ENCODE data around the gene FBXW9. TPM values are rescaled to one million over a fixed set of nuclear protein-coding genes. Genes with fewer than 3 reads are reported as not detected.
"Not testable (repeated sequence)": the region's sequence is repeated elsewhere in the genome, so short reads cannot be mapped to it uniquely, and the experiment has no call there.

FBXW9 gene
- 8.8 and 9.4 TPM in 2 replicates for total RNA-seq

- H3K27me3 Mint-ChIP-seq (ENCODE audit: low read depth) = no peaks in the 10 kb centered on the region
- peaks cover 3% of the 10 kb centered on the region for H3K4me1 Mint-ChIP-seq (ENCODE audit: low read depth)
- H3K4me3 Mint-ChIP-seq (ENCODE audit: low read depth) = peak within 1 kb of the TSS; percentile 89
- H3K27ac Mint-ChIP-seq = peak within 1 kb of the TSS; percentile 95
- intact Hi-C loops (cut with micrococcal nuclease) = loop anchor here (2.0 kb wide), 1 partner anchor 16 kb away; the partner anchor contains the start of gene DHPS
- peaks cover 22% of the 10 kb centered on the region for H3K36me3 Mint-ChIP-seq (ENCODE audit: low read depth)
- no peaks in the 10 kb centered on the region for H3K9me3 Mint-ChIP-seq
- peak; percentile 94 for DNase-seq (ENCODE audit: low spot score)
Observed at GRCh38 chr19:12696366-12697335, at the start of gene FBXW9. TSS of gene FBXW9 (minus strand) at chr19:12696631. CDS start at chr19:12696581, 50 bp downstream.

GRCh38 chr19:12745166-12745897 lies 48.9 kb upstream of the FBXW9 start:
- Mint-ChIP-seq H3K27ac (no peak overlapping the region), H3K4me1 (ENCODE audit: low read depth) (peaks cover 3% of the 10 kb centered on the region), H3K36me3 (ENCODE audit: low read depth) (peaks cover 49% of the 10 kb centered on the region), H3K27me3 (ENCODE audit: low read depth) (peaks cover 4% of the 10 kb centered on the region), H3K9me3 (peaks cover 11% of the 10 kb centered on the region), H3K4me3 (ENCODE audit: low read depth) (no peak overlapping the region)
- intact Hi-C loops (cut with micrococcal nuclease) = no loop called here
- no peak for DNase-seq (ENCODE audit: low spot score)

- Mint-ChIP-seq H3K4me3 (ENCODE audit: low read depth) (peak overlapping the region; percentile 98), H3K27me3 (ENCODE audit: low read depth) (no peaks in the 10 kb centered on the region), H3K9me3 (no peaks in the 10 kb centered on the region), H3K27ac (peak overlapping the region; percentile 78), H3K4me1 (ENCODE audit: low read depth) (peaks cover 25% of the 10 kb centered on the region), H3K36me3 (ENCODE audit: low read depth) (peaks cover 30% of the 10 kb centered on the region)
- DNase-seq (ENCODE audit: low spot score) = no peak
- intact Hi-C loops (cut with micrococcal nuclease) = loop anchor here (1.0 kb wide), 1 partner anchor 200 kb away; the partner anchor contains the start of gene CALR
Observed at GRCh38 chr19:12737835-12738351, 41.5 kb upstream of the FBXW9 start.

- Mint-ChIP-seq H3K36me3 (ENCODE audit: low read depth) (peaks cover 29% of the 10 kb centered on the region), H3K4me1 (ENCODE audit: low read depth) (peaks cover 27% of the 10 kb centered on the region)
Observed at GRCh38 chr19:12736995-12737834, 40.8 kb upstream of the FBXW9 start, which contains the start of gene GET3. TSS of gene GET3 (plus strand) at chr19:12737497. CDS start at chr19:12737506, 9 bp downstream.

GRCh38 chr19:12733369-12734214 lies 37.2 kb upstream of the FBXW9 start:
- H3K27ac Mint-ChIP-seq = peak overlapping the region; percentile 94
- peaks cover 29% of the 10 kb centered on the region for H3K4me1 Mint-ChIP-seq (ENCODE audit: low read depth)
- H3K9me3 Mint-ChIP-seq = no peaks in the 10 kb centered on the region
- H3K4me3 Mint-ChIP-seq (ENCODE audit: low read depth) = peak overlapping the region; percentile 92
- intact Hi-C loops (cut with micrococcal nuclease) = loop anchor here (1.0 to 5.0 kb wide), 3 partner anchors 10 to 59 kb away; partner anchors contain the start of genes DHPS, JUNB and TNPO2
- H3K36me3 Mint-ChIP-seq (ENCODE audit: low read depth) = peaks cover 47% of the 10 kb centered on the region
- H3K27me3 Mint-ChIP-seq (ENCODE audit: low read depth) = no peaks in the 10 kb centered on the region
- peak; percentile 48 for DNase-seq (ENCODE audit: low spot score)

More at GRCh38 chr19:12736995-12737834, 40.8 kb upstream of the FBXW9 start, which contains the start of gene GET3:
- intact Hi-C loops (cut with micrococcal nuclease) = loop anchor here (1.0 kb wide), 1 partner anchor 201 kb away; the partner anchor contains the start of gene CALR
- no peaks in the 10 kb centered on the region for H3K27me3 Mint-ChIP-seq (ENCODE audit: low read depth)
- peak within 1 kb of the TSS; percentile 78 for H3K27ac Mint-ChIP-seq
- H3K9me3 Mint-ChIP-seq = no peaks in the 10 kb centered on the region
- DNase-seq (ENCODE audit: low spot score) = peak; percentile 78
- H3K4me3 Mint-ChIP-seq (ENCODE audit: low read depth) = peak within 1 kb of the TSS; percentile 98

GRCh38 chr19:12731337-12731736 lies 34.9 kb upstream of the FBXW9 start:
- no peaks in the 10 kb centered on the region for H3K27me3 Mint-ChIP-seq (ENCODE audit: low read depth)
- H3K9me3 Mint-ChIP-seq = no peaks in the 10 kb centered on the region
- peaks cover 60% of the 10 kb centered on the region for H3K36me3 Mint-ChIP-seq (ENCODE audit: low read depth)
- H3K4me3 Mint-ChIP-seq (ENCODE audit: low read depth) = no peak overlapping the region
- no peak for DNase-seq (ENCODE audit: low spot score)
- intact Hi-C loops (cut with micrococcal nuclease) = loop anchor here (5.0 kb wide), 1 partner anchor 61 kb away; the partner anchor contains the start of gene JUNB
- no peak overlapping the region for H3K27ac Mint-ChIP-seq
- peaks cover 13% of the 10 kb centered on the region for H3K4me1 Mint-ChIP-seq (ENCODE audit: low read depth)

GRCh38 chr19:12730064-12730463 lies 33.6 kb upstream of the FBXW9 start:
- intact Hi-C loops (cut with micrococcal nuclease) = loop anchor here (5.0 kb wide), 1 partner anchor 62 kb away; the partner anchor contains the start of gene JUNB
- H3K4me1 Mint-ChIP-seq (ENCODE audit: low read depth) = peaks cover 13% of the 10 kb centered on the region
- H3K27ac Mint-ChIP-seq = no peak overlapping the region

GRCh38 chr19:12727745-12728433 lies 31.5 kb upstream of the FBXW9 start:
- intact Hi-C loops (cut with micrococcal nuclease) = no loop called here
- no peak for DNase-seq (ENCODE audit: low spot score)
- peaks cover 59% of the 10 kb centered on the region for H3K36me3 Mint-ChIP-seq (ENCODE audit: low read depth)
- peaks cover 12% of the 10 kb centered on the region for H3K4me1 Mint-ChIP-seq (ENCODE audit: low read depth)
- no peaks in the 10 kb centered on the region for H3K27me3 Mint-ChIP-seq (ENCODE audit: low read depth)
- no peak overlapping the region for H3K27ac Mint-ChIP-seq
- H3K9me3 Mint-ChIP-seq = no peaks in the 10 kb centered on the region
- no peak overlapping the region for H3K4me3 Mint-ChIP-seq (ENCODE audit: low read depth)

More at GRCh38 chr19:12730064-12730463, 33.6 kb upstream of the FBXW9 start:
- Mint-ChIP-seq H3K36me3 (ENCODE audit: low read depth) (peaks cover 63% of the 10 kb centered on the region), H3K4me3 (ENCODE audit: low read depth) (no peak overlapping the region), H3K9me3 (no peaks in the 10 kb centered on the region), H3K27me3 (ENCODE audit: low read depth) (no peaks in the 10 kb centered on the region)
- no peak for DNase-seq (ENCODE audit: low spot score)

- no peak for DNase-seq (ENCODE audit: low spot score)
- peaks cover 8% of the 10 kb centered on the region for H3K4me1 Mint-ChIP-seq (ENCODE audit: low read depth)
- no peaks in the 10 kb centered on the region for H3K9me3 Mint-ChIP-seq
- intact Hi-C loops (cut with micrococcal nuclease) = no loop called here
- peaks cover 60% of the 10 kb centered on the region for H3K36me3 Mint-ChIP-seq (ENCODE audit: low read depth)
- H3K27me3 Mint-ChIP-seq (ENCODE audit: low read depth) = no peaks in the 10 kb centered on the region
- H3K27ac Mint-ChIP-seq = peak overlapping the region; percentile 19
- no peak overlapping the region for H3K4me3 Mint-ChIP-seq (ENCODE audit: low read depth)
Observed at GRCh38 chr19:12726988-12727316, 30.5 kb upstream of the FBXW9 start.

- H3K4me1 Mint-ChIP-seq (ENCODE audit: low read depth) = peaks cover 16% of the 10 kb centered on the region
- H3K36me3 Mint-ChIP-seq (ENCODE audit: low read depth) = peaks cover 60% of the 10 kb centered on the region
- H3K27me3 Mint-ChIP-seq (ENCODE audit: low read depth); intact Hi-C loops (cut with micrococcal nuclease); DNase-seq (ENCODE audit: low spot score); H3K27ac Mint-ChIP-seq; H3K9me3 Mint-ChIP-seq: not testable (repeated sequence)
- peak overlapping the region; percentile 17 for H3K4me3 Mint-ChIP-seq (ENCODE audit: low read depth)
Observed at GRCh38 chr19:12725612-12726011, 29.2 kb upstream of the FBXW9 start.

Measured in activated T-helper 2 cell treated with anti-CD3 and anti-CD28 coated beads, Interferon-gamma antibody, Interleukin-2, Interleukin-4, amounts not matched to agents 10 μg/mL and 5 μg/mL and 100 μg/mL, durations not matched to agents 14 hours and 24 hours and 36 hours (primary cell).